ENCODE results near the gene FAM222B. TPM values are rescaled to one million over a fixed set of nuclear protein-coding genes. Genes with fewer than 3 reads are reported as not detected.

Gene FAM222B
- polyA plus RNA-seq, 1 donor from 2014 or later = 6.4 TPM

DNA sequence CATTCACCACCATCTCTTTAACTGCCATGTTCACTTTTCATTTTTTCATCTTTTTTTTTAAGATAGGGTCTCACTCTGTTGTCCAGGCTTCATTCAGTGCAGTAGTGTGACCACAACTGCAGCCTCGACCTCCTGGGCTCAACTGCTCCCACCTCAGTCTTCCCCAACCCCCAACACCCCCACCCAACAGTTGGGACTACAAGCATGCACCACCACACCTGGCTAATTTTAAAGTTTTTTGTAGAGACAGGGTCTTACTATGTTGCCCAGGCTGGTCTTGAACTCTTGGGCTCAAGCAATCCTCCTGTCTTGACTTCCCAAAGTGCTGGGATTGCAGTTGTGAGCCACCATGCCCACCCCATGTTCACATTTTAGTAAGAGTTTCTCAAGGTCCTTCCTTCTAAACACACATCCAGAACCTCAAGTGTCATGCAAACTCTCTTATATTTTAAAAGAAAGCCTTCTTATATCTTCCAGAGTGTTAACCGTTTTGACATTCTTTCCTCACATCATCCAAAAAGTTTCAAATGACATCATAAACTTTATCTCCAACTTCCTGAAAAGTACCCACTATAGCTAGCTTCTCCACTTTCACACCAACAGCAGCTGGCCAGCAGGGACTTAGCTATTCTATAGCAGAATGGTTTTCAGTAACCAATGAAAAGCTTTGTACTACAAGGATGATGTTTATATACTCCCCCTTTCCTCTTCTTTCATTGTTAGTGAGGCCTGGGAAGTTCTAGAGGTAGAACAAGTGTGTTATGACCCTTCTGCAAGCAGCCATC, 49.5 kb downstream of the FAM222B start:
- H4K20me1 ChIP-seq (ENCODE audit: insufficient read depth) = peaks cover 11% of the 10 kb centered on the region
- no peaks in the 10 kb centered on the region for H3K9me2 ChIP-seq (ENCODE audit: insufficient read depth, low read length)
- no peaks in the 10 kb centered on the region for H3K27me3 ChIP-seq (ENCODE audit: insufficient read depth, low read depth, low read length)
- TF ChIP-seq, protein P1, sequence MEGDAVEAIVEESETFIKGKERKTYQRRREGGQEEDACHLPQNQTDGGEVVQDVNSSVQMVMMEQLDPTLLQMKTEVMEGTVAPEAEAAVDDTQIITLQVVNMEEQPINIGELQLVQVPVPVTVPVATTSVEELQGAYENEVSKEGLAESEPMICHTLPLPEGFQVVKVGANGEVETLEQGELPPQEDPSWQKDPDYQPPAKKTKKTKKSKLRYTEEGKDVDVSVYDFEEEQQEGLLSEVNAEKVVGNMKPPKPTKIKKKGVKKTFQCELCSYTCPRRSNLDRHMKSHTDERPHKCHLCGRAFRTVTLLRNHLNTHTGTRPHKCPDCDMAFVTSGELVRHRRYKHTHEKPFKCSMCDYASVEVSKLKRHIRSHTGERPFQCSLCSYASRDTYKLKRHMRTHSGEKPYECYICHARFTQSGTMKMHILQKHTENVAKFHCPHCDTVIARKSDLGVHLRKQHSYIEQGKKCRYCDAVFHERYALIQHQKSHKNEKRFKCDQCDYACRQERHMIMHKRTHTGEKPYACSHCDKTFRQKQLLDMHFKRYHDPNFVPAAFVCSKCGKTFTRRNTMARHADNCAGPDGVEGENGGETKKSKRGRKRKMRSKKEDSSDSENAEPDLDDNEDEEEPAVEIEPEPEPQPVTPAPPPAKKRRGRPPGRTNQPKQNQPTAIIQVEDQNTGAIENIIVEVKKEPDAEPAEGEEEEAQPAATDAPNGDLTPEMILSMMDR (IDR thresholded peaks at IDR 0.05; ENCODE audit: poor library complexity, severe bottlenecking) = no peak
- TF ChIP-seq EZH2 (IDR thresholded peaks at IDR 0.05; ENCODE audit: borderline replicate concordance, insufficient read depth, low read length, poor library complexity, severe bottlenecking) = no peak
- TF ChIP-seq TAF1 (IDR thresholded peaks at IDR 0.05; ENCODE audit: low read depth) = no peak
- no peak for TF ChIP-seq MXI1 (conservative IDR thresholded peaks at IDR 0.05; ENCODE audit: poor library complexity, severe bottlenecking)
- TF ChIP-seq SMC3 (conservative IDR thresholded peaks at IDR 0.05; ENCODE audit: poor library complexity) = no peak
- TF ChIP-seq RAD21 (conservative IDR thresholded peaks at IDR 0.05) = no peak
- TF ChIP-seq EP300 (conservative IDR thresholded peaks at IDR 0.05; ENCODE audit: poor library complexity, severe bottlenecking) = no peak
- H3K9ac ChIP-seq (ENCODE audit: low read length) = no peak overlapping the region
- no peaks in the 10 kb centered on the region for H3K9me3 ChIP-seq (ENCODE audit: low read length)
- peaks cover 52% of the 10 kb centered on the region for H3K79me2 ChIP-seq (replicated peaks; ENCODE audit: insufficient read depth, low read length)
- no peaks in the 10 kb centered on the region for H3K36me3 ChIP-seq (ENCODE audit: insufficient read depth, low read length)
- no peak overlapping the region for H3K4me2 ChIP-seq (ENCODE audit: low read length)
- no peak overlapping the region for H2AFZ ChIP-seq (ENCODE audit: low read depth, low read length)
- no peak overlapping the region for H3K27ac ChIP-seq (ENCODE audit: low read length)
- H3F3A ChIP-seq (ENCODE audit: insufficient read depth, low read length, poor library complexity, severe bottlenecking) = no peaks in the 10 kb centered on the region
- no peak overlapping the region for H3K4me3 ChIP-seq (ENCODE audit: low read length)

DNA sequence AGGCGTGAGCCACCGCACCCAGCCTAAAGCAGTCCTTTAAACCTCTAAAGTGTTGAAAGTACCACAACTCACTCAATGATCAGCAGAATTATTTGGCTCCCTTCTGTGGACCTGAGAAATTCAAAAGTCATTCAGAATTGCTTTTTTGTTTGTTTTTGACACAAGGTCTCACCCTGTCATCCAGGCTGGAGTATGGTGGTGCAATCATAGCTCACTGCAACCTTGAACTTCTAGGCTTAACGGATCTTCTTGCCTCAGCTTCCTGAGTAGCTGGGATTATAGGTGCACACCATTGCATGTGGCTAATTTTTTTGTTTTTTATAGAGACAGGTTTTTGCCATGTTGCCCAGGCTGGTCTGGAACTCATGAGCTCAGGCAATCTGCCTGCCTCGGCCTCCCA, 54.5 kb downstream of the FAM222B start:
- Histone ChIP-seq H2AFZ (ENCODE audit: low read depth, low read length) (no peak overlapping the region), H3K4me2 (ENCODE audit: low read length) (no peak overlapping the region), H3F3A (ENCODE audit: insufficient read depth, low read length, poor library complexity, severe bottlenecking) (no peaks in the 10 kb centered on the region), H3K27me3 (ENCODE audit: insufficient read depth, low read depth, low read length) (no peaks in the 10 kb centered on the region), H4K20me1 (ENCODE audit: insufficient read depth) (peaks cover 1% of the 10 kb centered on the region), H3K27ac (ENCODE audit: low read length) (no peak overlapping the region), H3K79me2 (replicated peaks; ENCODE audit: insufficient read depth, low read length) (peaks cover 21% of the 10 kb centered on the region), H3K9me3 (ENCODE audit: low read length) (no peaks in the 10 kb centered on the region), H3K9ac (ENCODE audit: low read length) (no peak overlapping the region), H3K9me2 (ENCODE audit: insufficient read depth, low read length) (no peaks in the 10 kb centered on the region), H3K36me3 (ENCODE audit: insufficient read depth, low read length) (no peaks in the 10 kb centered on the region), H3K4me3 (ENCODE audit: low read length) (no peak overlapping the region)
- TF ChIP-seq POLR2AphosphoS5 (IDR thresholded peaks at IDR 0.05) (no peak), MXI1 (conservative IDR thresholded peaks at IDR 0.05; ENCODE audit: poor library complexity, severe bottlenecking) (no peak), EZH2 (IDR thresholded peaks at IDR 0.05; ENCODE audit: borderline replicate concordance, insufficient read depth, low read length, poor library complexity, severe bottlenecking) (no peak), RAD21 (conservative IDR thresholded peaks at IDR 0.05) (no peak), EP300 (conservative IDR thresholded peaks at IDR 0.05; ENCODE audit: poor library complexity, severe bottlenecking) (no peak), TAF1 (IDR thresholded peaks at IDR 0.05; ENCODE audit: low read depth) (no peak), SMC3 (conservative IDR thresholded peaks at IDR 0.05; ENCODE audit: poor library complexity) (no peak)
- TF ChIP-seq, protein P2, sequence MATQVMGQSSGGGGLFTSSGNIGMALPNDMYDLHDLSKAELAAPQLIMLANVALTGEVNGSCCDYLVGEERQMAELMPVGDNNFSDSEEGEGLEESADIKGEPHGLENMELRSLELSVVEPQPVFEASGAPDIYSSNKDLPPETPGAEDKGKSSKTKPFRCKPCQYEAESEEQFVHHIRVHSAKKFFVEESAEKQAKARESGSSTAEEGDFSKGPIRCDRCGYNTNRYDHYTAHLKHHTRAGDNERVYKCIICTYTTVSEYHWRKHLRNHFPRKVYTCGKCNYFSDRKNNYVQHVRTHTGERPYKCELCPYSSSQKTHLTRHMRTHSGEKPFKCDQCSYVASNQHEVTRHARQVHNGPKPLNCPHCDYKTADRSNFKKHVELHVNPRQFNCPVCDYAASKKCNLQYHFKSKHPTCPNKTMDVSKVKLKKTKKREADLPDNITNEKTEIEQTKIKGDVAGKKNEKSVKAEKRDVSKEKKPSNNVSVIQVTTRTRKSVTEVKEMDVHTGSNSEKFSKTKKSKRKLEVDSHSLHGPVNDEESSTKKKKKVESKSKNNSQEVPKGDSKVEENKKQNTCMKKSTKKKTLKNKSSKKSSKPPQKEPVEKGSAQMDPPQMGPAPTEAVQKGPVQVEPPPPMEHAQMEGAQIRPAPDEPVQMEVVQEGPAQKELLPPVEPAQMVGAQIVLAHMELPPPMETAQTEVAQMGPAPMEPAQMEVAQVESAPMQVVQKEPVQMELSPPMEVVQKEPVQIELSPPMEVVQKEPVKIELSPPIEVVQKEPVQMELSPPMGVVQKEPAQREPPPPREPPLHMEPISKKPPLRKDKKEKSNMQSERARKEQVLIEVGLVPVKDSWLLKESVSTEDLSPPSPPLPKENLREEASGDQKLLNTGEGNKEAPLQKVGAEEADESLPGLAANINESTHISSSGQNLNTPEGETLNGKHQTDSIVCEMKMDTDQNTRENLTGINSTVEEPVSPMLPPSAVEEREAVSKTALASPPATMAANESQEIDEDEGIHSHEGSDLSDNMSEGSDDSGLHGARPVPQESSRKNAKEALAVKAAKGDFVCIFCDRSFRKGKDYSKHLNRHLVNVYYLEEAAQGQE (IDR thresholded peaks at IDR 0.05; ENCODE audit: borderline replicate concordance) = no peak
- TF ChIP-seq, protein P1 (IDR thresholded peaks at IDR 0.05; ENCODE audit: poor library complexity, severe bottlenecking) = no peak
